Keratinocyte (primary cell): Measurements from ENCODE around the gene ZDHHC24. TPM values are rescaled to one million over a fixed set of nuclear protein-coding genes. Genes with fewer than 3 reads are reported as not detected.

Experiments used
- DNase-seq: peaks from one replicate; pipeline ENCODE4 v3.0.0-alpha.2; 2011; ENCODE audit warnings: low read depth, missing footprints, low spot score
- FAIRE-seq: peaks from 2 replicates; lab custom pipeline; 2011; peaks lifted over from hg19 to GRCh38; lab: Jason Lieb, UNC
- H2AFZ ChIP-seq: 2 replicates; pipeline ENCODE4 v1.6.0; 2012; ENCODE audit warnings: low read length, control low read depth, inconsistent platforms; ENCODE audit not compliant: control insufficient read depth
- H3K27ac ChIP-seq: 2 replicates; pipeline ENCODE4 v1.5.1; 2011; ENCODE audit warnings: low read length; ENCODE audit not compliant: control insufficient read depth, insufficient read depth
- H3K27me3 ChIP-seq: 3 replicates; pipeline ENCODE4 v1.6.0; 2011; ENCODE audit warnings: low read length; ENCODE audit not compliant: control insufficient read depth, insufficient read depth; ENCODE audit errors: extremely low read depth
- H3K36me3 ChIP-seq, 2 experiments: 2 replicates in 1 of 2; 3 replicates in 1 of 2; pipeline ENCODE4 v1.5.1; 2011; ENCODE audit warnings: low read length in 2 of 2, mild to moderate bottlenecking in 1 of 2; ENCODE audit not compliant: control insufficient read depth in 2 of 2, insufficient read depth in 2 of 2; ENCODE audit errors: extremely low read depth in 1 of 2
- H3K4me1 ChIP-seq: 3 replicates; pipeline ENCODE4 v1.5.1; 2011; ENCODE audit warnings: low read length; ENCODE audit not compliant: control insufficient read depth, insufficient read depth; ENCODE audit errors: extremely low read depth
- H3K4me2 ChIP-seq: 3 replicates; pipeline ENCODE4 v1.6.0; 2011; ENCODE audit warnings: low read depth, low read length; ENCODE audit not compliant: control insufficient read depth, insufficient read depth; ENCODE audit errors: extremely low read depth
- H3K4me3 ChIP-seq, 3 experiments: fragments of 200-600 bp in 1 of 3; sonication (generic) in 1 of 3; 2 replicates in 2 of 3; 3 replicates in 1 of 3; pipeline ENCODE4 v1.5.1; 2011 to 2016; ENCODE audit warnings: low read length in 3 of 3, mild to moderate bottlenecking in 3 of 3, control low read depth in 2 of 3, inconsistent platforms in 1 of 3, low read depth in 1 of 3, mixed read lengths in 1 of 3, mixed run types in 1 of 3, moderate library complexity in 1 of 3; ENCODE audit not compliant: control insufficient read depth in 2 of 3, insufficient read depth in 2 of 3; ENCODE audit errors: extremely low read depth in 1 of 3
- H3K79me2 ChIP-seq: 2 replicates; pipeline ENCODE4 v1.6.0; 2012; ENCODE audit warnings: low read length; ENCODE audit not compliant: control insufficient read depth, insufficient read depth
- H3K9ac ChIP-seq: 3 replicates; pipeline ENCODE4 v1.6.0; 2011; ENCODE audit warnings: low read length; ENCODE audit not compliant: control insufficient read depth, insufficient read depth; ENCODE audit errors: extremely low read depth
- H3K9me1 ChIP-seq: 3 replicates; pipeline ENCODE4 v1.6.0; 2011; ENCODE audit warnings: low read length; ENCODE audit not compliant: control insufficient read depth, insufficient read depth; ENCODE audit errors: extremely low read depth
- H3K9me3 ChIP-seq: 2 replicates; pipeline ENCODE4 v1.5.1; 2012; ENCODE audit warnings: low read depth, low read length; ENCODE audit not compliant: control insufficient read depth
- H4K20me1 ChIP-seq: 3 replicates; pipeline ENCODE4 v1.6.0; 2011; ENCODE audit warnings: low read length; ENCODE audit not compliant: control insufficient read depth, insufficient read depth; ENCODE audit errors: extremely low read depth
- CTCF ChIP-seq, 3 experiments: IDR thresholded peaks in 1 of 3; conservative IDR thresholded peaks in 1 of 3; optimal IDR thresholded peaks in 1 of 3; 2 replicates in 2 of 3; 3 replicates in 1 of 3; pipeline versions ENCODE3 to v1.5.1; 2011; ENCODE audit warnings: low read length in 3 of 3, mild to moderate bottlenecking in 3 of 3, moderate library complexity in 2 of 3, control low read depth in 1 of 3, inconsistent platforms in 1 of 3; ENCODE audit not compliant: insufficient read depth in 2 of 3; ENCODE audit errors: extremely low read depth in 1 of 3
- EZH2 ChIP-seq: IDR thresholded peaks from one replicate; pipeline ENCODE4 v1.6.1; 2012; ENCODE audit warnings: inconsistent platforms, mild to moderate bottlenecking, low read length, moderate library complexity
- dilution Hi-C: fragments of 300-500 bp; cut with MboI; formaldehyde crosslinking; loops from one replicate; pipeline ENCODE4 v1.7.0; 2020; ENCODE audit warnings: low sequenced_read_pairs; ENCODE audit not compliant: extremely low pct_ligation_motif_present
- polyA plus RNA-seq, 5 experiments: library from polyadenylated mRNA; depleted of rRNA in 3 of 5; stranded (reverse) in 3 of 5; stranded (forward) in 1 of 5; unstranded in 1 of 5; fragments of >200 nt; gene quantifications; 1 replicate in 1 of 5; 2 replicates in 3 of 5; 3 replicates in 1 of 5; pipeline versions ENCODE4 v1.2.1 to v1.2.3, GENCODE V29; 2011 to 2012; ENCODE audit warnings: missing spikeins in 2 of 5, low read depth in 1 of 5, low replicate concordance in 1 of 5

The ZDHHC24 gene
- polyA plus RNA-seq, 1 donor (not counting 4 experiments of a cell fraction or from before 2014, with no cell fraction given) = 4.8 TPM

GRCh38 chr11:66539170-66539869 is 6.5 kb downstream of the ZDHHC24 start:
- FAIRE-seq (no peak), DNase-seq (no peak)
- dilution Hi-C loops = no loop called here
- Histone ChIP-seq H3K4me2 (no peak overlapping the region), H3K4me3 (no peak overlapping the region), H3K36me3 (peaks cover 0 to 10% of the 10 kb centered on the region in 2 experiments), H3K4me1 (no peaks in the 10 kb centered on the region), H3K27me3 (no peaks in the 10 kb centered on the region), H2AFZ (no peak overlapping the region), H4K20me1 (no peaks in the 10 kb centered on the region), H3K79me2 (no peaks in the 10 kb centered on the region), H3K9ac (no peak overlapping the region), H3K9me3 (no peaks in the 10 kb centered on the region), H3K27ac (no peak overlapping the region), H3K9me1 (no peaks in the 10 kb centered on the region)
- no peak for TF ChIP-seq CTCF (optimal IDR thresholded peaks at IDR 0.05 in 1 of 3, IDR thresholded peaks at IDR 0.05 in 1 of 3, conservative IDR thresholded peaks at IDR 0.05 in 1 of 3; ENCODE audit: extremely low read depth in 1 of 3, insufficient read depth in 2 of 3, low read length in 3 of 3)
- no peak for TF ChIP-seq EZH2

DNA sequence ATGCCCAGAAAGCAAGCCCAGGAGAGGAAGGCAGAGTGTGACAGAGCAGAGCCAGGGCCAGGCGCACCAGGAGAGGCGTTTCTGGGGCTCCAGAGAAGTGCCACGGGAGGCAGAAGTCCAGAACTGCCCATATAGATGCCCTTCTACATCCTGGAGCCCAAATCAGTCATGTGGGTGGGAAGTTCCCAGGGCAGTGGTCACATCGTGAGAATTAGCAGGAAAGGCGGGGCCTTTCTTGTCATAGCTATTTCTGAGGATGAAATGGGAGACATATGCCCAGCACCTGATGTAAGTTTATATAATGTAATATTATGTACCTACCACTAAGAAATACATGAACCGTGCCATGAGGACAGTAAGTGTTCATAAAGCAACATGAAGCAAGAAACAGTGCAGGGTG is 13.1 kb downstream of the ZDHHC24 start:
- no peaks in the 10 kb centered on the region for H4K20me1 ChIP-seq
- DNase-seq = no peak
- H3K27ac ChIP-seq = no peak overlapping the region
- no peak for FAIRE-seq
- peaks cover 0 to 1% of the 10 kb centered on the region in 2 experiments for H3K36me3 ChIP-seq
- H3K4me1 ChIP-seq = no peaks in the 10 kb centered on the region
- no peaks in the 10 kb centered on the region for H3K9me3 ChIP-seq
- no peak overlapping the region for H2AFZ ChIP-seq
- H3K27me3 ChIP-seq = no peaks in the 10 kb centered on the region
- no peak for TF ChIP-seq CTCF (optimal IDR thresholded peaks at IDR 0.05 in 1 of 3, IDR thresholded peaks at IDR 0.05 in 1 of 3, conservative IDR thresholded peaks at IDR 0.05 in 1 of 3; ENCODE audit: extremely low read depth in 1 of 3, insufficient read depth in 2 of 3, low read length in 3 of 3)
- no peak for TF ChIP-seq EZH2
- H3K4me2 ChIP-seq = no peak overlapping the region
- no peaks in the 10 kb centered on the region for H3K9me1 ChIP-seq
- no peak overlapping the region for H3K9ac ChIP-seq
- dilution Hi-C loops = no loop called here
- no peaks in the 10 kb centered on the region for H3K79me2 ChIP-seq
- H3K4me3 ChIP-seq = no peak overlapping the region
